CD4-positive, alpha-beta T cell treated with Interleukin-15 for 4 hours (primary cell): ENCODE measurements around the gene C1QL1.
A peak's percentile ranks its signal among the peaks of the same experiment; 100 is the strongest.
"Not testable (repeated sequence)": the region's sequence is repeated elsewhere in the genome, so short reads cannot be mapped to it uniquely, and the experiment has no call there.

Experiments
- DNase-seq: peaks from one replicate; pipeline ENCODE4 v3.0.0-alpha.2; 2020; ENCODE audit warnings: low spot score

C1QL1 gene

GRCh38 chr17:44961921-44962350 is 6.2 kb downstream of the C1QL1 start:
- no peak for DNase-seq

- DNase-seq, result no peak
Measured at GRCh38 chr17:44960691-44961090, 7.4 kb downstream of the C1QL1 start.

DNA sequence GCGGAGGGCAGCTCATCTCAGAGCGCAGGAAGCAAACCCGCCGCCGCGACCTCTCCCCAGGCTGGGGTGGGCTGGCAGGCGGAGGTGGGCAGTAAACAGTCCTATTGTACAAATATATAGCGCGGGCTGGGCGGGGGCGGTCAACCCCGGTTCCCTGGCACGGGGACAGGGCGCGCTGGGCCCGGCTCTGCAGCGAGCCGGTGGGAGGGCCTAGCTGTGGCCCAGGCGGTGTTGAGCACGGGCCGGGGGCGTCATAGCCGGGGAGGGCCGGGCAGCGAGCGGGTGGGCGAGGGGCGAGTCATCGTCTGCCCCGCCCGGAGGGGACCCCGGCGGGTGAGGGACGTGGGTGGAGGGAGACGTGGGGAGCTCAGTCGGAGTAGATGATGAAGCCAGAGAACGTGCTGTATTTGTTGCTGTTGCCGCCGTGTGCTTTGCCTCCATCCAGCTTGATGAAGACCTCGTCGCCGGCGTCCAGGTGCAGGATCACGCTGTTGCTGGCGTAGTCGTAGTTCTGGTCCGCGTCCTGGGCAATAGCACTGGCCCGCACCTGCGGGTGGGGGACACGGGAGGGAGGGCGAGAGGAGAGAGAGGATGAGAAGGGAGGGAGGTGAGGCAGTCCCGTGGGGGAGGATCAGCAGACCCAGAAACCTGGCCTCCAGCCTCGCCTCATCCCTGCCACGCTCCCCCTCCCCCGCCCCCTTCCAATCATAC is 8.1 kb downstream of the C1QL1 start:
- DNase-seq, result no peak

DNA sequence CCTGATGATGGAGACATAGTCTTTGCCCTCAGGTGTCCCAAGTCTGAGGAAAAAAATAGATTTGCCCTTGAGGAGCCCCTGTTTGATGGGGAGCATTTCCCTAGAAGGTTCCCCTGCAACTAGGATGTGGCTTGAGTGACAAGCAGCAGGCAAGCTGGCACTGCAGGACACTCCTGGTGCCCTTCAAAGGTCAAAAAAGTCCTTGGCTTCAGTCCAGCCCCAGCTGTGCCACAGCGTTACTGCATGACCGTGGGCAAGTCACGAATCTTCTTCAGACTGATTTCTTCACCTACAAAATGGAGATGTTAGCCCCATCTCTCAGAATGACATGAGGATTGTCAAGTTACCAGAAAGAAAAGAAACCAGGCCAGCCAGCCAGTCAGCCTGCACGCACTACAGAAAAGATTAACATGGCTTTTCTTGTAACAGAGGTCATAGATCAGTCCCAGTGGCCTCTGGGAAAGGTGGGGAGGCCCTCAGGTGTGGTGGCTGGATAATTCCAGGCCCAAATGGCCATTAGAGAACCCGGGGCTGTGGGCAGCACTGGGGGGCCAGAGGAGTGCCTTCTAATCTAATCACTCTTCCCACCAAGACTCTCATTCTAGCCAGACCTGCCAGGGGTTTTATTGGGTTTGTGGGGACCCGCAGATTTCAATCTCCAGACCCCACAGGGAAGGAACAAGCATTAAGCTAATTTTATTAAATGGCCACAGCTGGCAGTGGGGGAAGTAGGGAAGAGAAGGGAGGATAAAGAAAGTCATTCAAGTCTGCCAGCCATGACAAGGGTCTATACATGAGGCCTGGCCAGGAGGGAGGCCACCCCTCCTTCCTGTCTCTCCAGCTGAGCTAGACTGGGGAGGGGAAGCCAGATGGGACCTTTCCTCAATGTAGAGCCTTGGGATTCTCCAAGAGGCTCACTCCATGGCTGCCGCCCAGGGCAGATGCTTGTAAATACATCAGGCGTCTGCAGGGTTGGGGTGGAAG is 10.8 kb downstream of the C1QL1 start:
- DNase-seq, result no peak

DNA sequence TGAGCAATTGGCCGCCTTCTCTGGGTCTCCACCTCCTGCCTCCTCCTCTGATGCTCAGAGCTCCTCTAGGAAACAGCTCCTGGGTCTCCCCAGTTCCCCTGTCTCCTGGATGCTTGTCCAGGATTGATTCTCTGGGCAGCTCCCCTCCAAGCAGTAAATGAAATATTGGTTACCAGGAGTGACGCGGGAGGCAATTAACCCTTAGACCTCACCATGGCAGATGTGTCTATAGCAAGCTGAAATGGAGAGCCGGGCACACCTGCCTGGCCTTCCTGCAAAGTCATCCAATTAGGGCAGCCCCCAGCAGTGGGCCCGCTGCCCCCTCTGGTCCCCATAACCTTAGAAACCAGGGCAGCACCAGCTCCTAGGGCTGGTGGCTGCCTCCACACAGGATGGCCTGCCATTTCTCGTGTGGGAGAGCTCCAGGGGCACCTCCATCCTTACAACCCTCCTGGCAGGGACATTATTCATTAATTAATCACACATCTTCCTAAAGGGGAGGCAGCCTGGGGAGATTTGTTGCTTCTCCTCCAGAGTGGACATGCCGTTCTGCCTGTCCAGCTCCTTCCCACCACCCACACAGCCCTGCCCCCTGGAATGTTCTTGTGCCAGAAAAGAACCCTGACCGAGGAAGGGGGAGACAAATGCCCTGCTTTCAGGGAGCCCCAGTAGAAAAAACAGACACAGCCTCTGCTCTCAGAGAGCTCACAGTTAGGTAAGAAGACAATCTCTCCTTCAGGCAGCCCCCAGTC is 12.3 kb downstream of the C1QL1 start:
- DNase-seq, result no peak

GRCh38 chr17:44952946-44953475 is 15.1 kb downstream of the C1QL1 start:
- DNase-seq, result no peak

DNA sequence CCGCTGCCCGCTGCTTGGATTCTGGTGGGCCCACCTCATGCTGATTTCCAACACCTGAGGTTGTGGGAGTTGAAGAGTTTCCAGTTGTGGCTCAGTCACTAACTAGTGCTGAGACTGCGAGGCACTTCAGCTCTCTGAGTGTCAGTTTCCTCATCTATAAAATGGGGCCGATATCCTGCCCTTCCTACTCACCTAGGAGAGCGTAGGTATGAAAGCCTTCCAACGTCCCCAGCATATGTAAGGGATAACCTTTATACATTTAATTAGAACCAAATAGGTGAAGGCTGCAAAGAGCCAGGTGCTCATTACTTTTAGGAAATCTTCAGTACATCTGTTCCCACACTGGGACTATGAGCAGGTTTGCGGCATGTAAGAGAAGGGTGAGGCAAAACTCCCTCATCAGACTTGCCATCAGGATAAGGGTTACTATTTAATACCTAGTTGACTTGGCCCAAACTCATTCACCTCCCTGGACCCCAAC is 19.7 kb downstream of the C1QL1 start:
- DNase-seq, result no peak

- DNase-seq, result peak; percentile 92
Measured at GRCh38 chr17:44947461-44948314, 20.4 kb downstream of the C1QL1 start, which contains the start of gene KIF18B. Gene KIF18B, minus strand, starts transcription at chr17:44947773. Its CDS starts 11,429 bp downstream, at chr17:44936344.

DNA sequence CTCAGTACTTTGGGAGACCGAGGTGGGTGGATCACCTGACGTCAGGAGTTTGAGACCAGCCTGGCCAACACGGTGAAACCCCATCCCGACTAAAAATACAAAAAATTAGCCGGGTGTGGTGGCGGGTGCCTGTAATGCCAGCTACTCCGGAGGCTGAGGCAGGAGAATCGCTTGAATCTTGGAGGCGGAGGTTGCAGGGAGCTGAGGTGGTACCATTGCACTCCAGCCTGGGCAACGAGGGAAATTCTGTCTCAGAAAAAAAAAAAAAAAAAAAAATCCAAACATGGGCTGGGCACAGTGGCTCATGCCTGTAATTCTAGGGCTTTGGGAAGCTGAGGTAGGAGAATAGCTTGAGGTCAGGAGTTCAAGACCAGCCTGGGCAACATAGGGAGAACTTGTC is 22.5 kb downstream of the C1QL1 start:
- not testable (repeated sequence) for DNase-seq

GRCh38 chr17:44942456-44942855 is 25.6 kb downstream of the C1QL1 start:
- no peak for DNase-seq

DNA sequence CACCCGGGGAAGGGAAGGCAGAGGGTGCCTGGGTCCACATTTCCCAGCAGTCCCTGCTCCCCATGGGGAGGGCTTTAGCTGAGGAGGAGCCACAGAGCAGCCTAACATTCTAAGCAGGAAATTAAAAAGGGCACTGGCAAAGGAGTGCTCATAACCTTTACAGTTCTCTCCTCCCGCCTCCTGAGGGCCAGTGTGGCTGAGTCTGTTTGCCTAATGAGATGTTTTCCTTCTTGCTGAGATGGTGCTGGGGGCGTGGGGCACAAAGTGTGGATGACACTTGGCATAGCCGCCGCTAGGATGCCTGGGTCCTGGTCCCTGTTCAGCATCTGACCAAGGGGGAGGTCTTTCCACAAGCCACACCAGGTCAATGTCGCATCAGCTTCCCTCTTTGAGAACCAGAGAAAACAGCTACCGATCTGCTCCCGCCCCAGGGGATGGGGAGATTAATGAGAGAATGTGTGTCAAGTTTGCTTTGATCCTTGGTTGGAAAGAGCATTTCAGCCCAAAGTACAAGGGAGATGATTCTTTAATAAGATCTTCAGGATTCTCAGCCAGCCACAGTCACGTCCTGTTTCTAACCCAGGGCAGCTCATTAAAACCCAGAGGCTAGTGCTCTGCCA is 26.3 kb downstream of the C1QL1 start:
- no peak for DNase-seq

DNA sequence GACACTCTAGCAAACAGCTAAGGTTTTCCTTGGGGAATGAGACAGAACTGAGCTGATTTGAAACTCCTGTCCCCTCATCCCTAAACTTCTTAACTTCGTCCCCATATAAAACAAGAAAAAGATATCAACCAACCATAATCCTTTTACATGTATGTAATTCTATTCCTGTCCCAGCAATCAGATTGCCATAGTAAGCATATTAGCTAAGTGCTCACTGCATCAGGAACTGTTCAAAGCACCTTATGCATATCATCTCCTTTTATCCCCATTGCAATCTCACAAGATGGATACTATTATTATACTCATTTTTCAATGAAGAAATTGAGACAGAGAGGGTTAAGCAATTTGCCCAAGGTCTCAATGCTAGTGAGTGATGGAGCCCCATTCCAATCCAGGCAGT is 27.3 kb downstream of the C1QL1 start:
- DNase-seq, result no peak

DNA sequence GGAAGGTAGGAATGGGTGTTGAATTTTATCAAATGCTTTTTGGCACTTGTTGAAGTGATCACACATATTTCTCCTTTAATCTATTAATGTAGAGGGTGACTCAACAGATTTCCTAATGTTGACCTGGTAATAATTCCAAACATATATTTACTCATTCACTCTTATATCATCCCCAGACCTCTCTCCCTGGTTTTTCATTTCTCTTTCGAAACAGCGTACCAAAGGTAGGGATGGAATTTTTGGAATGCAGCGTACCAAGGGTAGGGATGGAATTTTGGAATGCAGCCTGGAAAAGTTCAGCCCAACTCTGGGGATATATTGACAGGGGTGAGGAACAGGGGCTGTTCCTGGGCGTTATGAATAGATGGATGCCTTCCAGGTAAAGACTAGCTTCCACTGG is 27.8 kb downstream of the C1QL1 start:
- no peak for DNase-seq

- DNase-seq, result no peak
Measured at GRCh38 chr17:44935116-44935515, 33.0 kb downstream of the C1QL1 start.

DNA sequence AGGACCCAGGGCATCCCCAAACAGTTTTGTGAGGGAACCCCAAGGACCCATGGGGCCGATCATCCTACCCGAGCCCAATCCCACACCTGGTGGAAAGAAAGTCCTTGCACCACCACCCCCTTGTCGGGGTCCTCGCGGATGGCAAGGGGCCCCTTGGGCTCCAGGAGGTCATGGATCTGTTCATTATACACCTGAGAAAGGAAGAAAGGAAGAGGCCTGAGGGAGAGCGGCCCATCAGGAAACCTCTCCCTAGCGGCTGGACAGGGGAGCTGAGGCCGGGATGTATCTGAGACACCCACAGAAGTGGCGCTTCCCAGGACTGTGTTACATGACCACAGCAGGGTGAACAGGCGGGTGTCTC is 33.4 kb downstream of the C1QL1 start:
- no peak for DNase-seq

GRCh38 chr17:44933824-44934744 is 34.0 kb downstream of the C1QL1 start:
- no peak for DNase-seq

GRCh38 chr17:44932787-44933097 is 35.4 kb downstream of the C1QL1 start:
- no peak for DNase-seq

DNA sequence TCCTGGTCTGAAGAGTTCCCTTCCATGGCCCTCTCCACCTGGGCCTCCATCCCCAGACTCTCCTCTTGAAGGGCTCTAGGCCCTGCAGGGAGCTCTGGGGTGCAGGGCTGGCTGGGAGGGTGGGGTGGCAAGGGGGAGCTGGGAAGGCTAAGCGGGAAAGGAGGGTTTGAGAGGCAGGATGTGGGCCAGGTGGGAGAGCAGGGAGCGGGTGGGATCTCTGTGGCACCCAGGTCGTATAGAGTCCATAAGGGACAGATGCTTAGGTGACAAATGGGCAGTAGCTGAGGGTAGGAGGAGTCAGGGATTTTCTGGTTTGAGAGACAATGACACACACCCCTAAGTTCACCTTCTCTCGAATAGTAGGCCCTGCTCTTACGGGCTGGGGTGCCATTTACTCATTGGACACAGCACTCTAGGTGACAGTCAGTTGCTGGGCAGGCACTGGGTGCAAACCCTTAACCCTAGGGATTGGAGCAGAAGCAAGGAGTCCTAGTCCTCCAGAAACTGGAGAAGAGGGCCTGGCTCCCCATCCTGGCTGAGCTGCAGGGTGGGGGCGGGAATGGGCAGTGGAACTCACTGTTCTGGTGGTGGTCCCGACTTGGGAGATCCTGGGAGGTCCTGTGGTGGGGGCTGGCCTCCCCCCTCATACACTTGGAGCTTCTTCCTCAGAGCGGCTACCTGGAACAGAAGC is 35.9 kb downstream of the C1QL1 start:
- no peak for DNase-seq

- DNase-seq, result no peak
Measured at GRCh38 chr17:44931376-44931775, 36.7 kb downstream of the C1QL1 start.
